Measurements from ENCODE around the gene ARID3A. TPM values are rescaled to one million over a fixed set of nuclear protein-coding genes. Genes with fewer than 3 reads are reported as not detected.
A peak's percentile ranks its signal among the peaks of the same experiment; 100 is the strongest.

Gene ARID3A
- total RNA-seq, 2 donors from 2014 or later: 121 to 124 TPM

DNA sequence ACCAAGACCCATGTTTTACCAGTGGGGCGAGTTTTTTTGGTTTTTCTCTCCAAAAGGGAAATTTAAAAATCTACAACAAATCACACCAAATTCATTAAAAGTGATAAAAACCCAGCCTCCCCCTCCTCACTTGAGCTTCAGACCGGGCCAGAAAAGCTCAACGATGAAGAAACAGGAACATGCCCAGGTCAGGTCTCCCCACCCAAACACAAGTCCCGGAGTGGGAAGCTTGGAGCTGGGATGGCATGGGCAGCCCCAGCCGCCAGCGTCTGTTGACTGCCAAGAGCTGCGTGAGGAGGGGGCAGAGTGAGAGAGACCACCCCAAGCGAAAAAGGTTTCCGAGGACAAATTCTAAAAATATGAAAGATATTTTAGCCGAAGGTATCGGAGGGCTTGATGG is 28.8 kb upstream of the ARID3A start:
- DNase-seq: no peak
- H3K36me3 Mint-ChIP-seq (ENCODE audit: low read depth): peaks cover 19% of the 10 kb centered on the region
- Histone ChIP-seq H3K9me3 (ENCODE audit: control insufficient read depth, low read length) (no peaks in the 10 kb centered on the region), H3K4me3 (ENCODE audit: low read length) (no peak overlapping the region), H3K27ac (ENCODE audit: low read depth, low read length) (no peak overlapping the region), H3K36me3 (ENCODE audit: control insufficient read depth, insufficient read depth, low read length) (peaks cover 10% of the 10 kb centered on the region), H3K9ac (ENCODE audit: extremely low read depth, low read length, poor library complexity, severe bottlenecking) (no peak overlapping the region), H3K4me1 (ENCODE audit: control insufficient read depth, insufficient read depth, low read length) (no peaks in the 10 kb centered on the region), H3K27me3 (ENCODE audit: control insufficient read depth, insufficient read depth, low read length, poor library complexity, severe bottlenecking) (no peaks in the 10 kb centered on the region)
- peaks cover 2% of the 10 kb centered on the region for H3K4me1 Mint-ChIP-seq
- no peaks in the 10 kb centered on the region for H3K9me3 Mint-ChIP-seq
- WGBS, 2 experiments (ENCODE audit: insufficient coverage in 1 of 2, insufficient read length in 1 of 2): 89 to 100% methylated on average over 3 to 11 of the region's 11 CpGs
- no peak overlapping the region for H3K4me3 Mint-ChIP-seq
- TF ChIP-seq, protein P1, sequence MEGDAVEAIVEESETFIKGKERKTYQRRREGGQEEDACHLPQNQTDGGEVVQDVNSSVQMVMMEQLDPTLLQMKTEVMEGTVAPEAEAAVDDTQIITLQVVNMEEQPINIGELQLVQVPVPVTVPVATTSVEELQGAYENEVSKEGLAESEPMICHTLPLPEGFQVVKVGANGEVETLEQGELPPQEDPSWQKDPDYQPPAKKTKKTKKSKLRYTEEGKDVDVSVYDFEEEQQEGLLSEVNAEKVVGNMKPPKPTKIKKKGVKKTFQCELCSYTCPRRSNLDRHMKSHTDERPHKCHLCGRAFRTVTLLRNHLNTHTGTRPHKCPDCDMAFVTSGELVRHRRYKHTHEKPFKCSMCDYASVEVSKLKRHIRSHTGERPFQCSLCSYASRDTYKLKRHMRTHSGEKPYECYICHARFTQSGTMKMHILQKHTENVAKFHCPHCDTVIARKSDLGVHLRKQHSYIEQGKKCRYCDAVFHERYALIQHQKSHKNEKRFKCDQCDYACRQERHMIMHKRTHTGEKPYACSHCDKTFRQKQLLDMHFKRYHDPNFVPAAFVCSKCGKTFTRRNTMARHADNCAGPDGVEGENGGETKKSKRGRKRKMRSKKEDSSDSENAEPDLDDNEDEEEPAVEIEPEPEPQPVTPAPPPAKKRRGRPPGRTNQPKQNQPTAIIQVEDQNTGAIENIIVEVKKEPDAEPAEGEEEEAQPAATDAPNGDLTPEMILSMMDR (conservative IDR thresholded peaks at IDR 0.05): no peak
- no peaks in the 10 kb centered on the region for H3K27me3 Mint-ChIP-seq (ENCODE audit: insufficient read depth)
- no peak overlapping the region for H3K27ac Mint-ChIP-seq

GRCh38 chr19:897442-898039 is 28.3 kb upstream of the ARID3A start:
- Mint-ChIP-seq H3K36me3 (ENCODE audit: low read depth) (peaks cover 21% of the 10 kb centered on the region), H3K27me3 (ENCODE audit: insufficient read depth) (no peaks in the 10 kb centered on the region), H3K4me3 (no peak overlapping the region), H3K4me1 (peaks cover 2% of the 10 kb centered on the region), H3K27ac (peak overlapping the region; percentile 35), H3K9me3 (no peaks in the 10 kb centered on the region)
- no peak overlapping the region for H3K9ac ChIP-seq (ENCODE audit: extremely low read depth, low read length, poor library complexity, severe bottlenecking)
- WGBS, 2 experiments (ENCODE audit: insufficient coverage in 1 of 2, insufficient read length in 1 of 2): 89 to 95% methylated on average over 10 to 26 of the region's 26 CpGs
- H3K9me3 ChIP-seq (ENCODE audit: control insufficient read depth, low read length): no peaks in the 10 kb centered on the region
- H3K27me3 ChIP-seq (ENCODE audit: control insufficient read depth, insufficient read depth, low read length, poor library complexity, severe bottlenecking): no peaks in the 10 kb centered on the region
- peak; percentile 85 for DNase-seq
- no peaks in the 10 kb centered on the region for H3K4me1 ChIP-seq (ENCODE audit: control insufficient read depth, insufficient read depth, low read length)
- H3K27ac ChIP-seq (ENCODE audit: low read depth, low read length): no peak overlapping the region
- H3K36me3 ChIP-seq (ENCODE audit: control insufficient read depth, insufficient read depth, low read length): peaks cover 15% of the 10 kb centered on the region
- TF ChIP-seq, protein P1 (conservative IDR thresholded peaks at IDR 0.05): peak; percentile 59
- no peak overlapping the region for H3K4me3 ChIP-seq (ENCODE audit: low read length)

- DNase-seq: peak; percentile 68
- 82 to 93% methylated on average over 16 to 19 of the region's 20 CpGs for WGBS, 2 experiments (ENCODE audit: insufficient coverage in 1 of 2, insufficient read length in 1 of 2)
- no peaks in the 10 kb centered on the region for H3K27me3 ChIP-seq (ENCODE audit: control insufficient read depth, insufficient read depth, low read length, poor library complexity, severe bottlenecking)
- H3K4me1 Mint-ChIP-seq: peaks cover 2% of the 10 kb centered on the region
- H3K27me3 Mint-ChIP-seq (ENCODE audit: insufficient read depth): no peaks in the 10 kb centered on the region
- no peaks in the 10 kb centered on the region for H3K9me3 ChIP-seq (ENCODE audit: control insufficient read depth, low read length)
- no peak overlapping the region for H3K27ac Mint-ChIP-seq
- no peak overlapping the region for H3K4me3 ChIP-seq (ENCODE audit: low read length)
- H3K4me1 ChIP-seq (ENCODE audit: control insufficient read depth, insufficient read depth, low read length): no peaks in the 10 kb centered on the region
- H3K9ac ChIP-seq (ENCODE audit: extremely low read depth, low read length, poor library complexity, severe bottlenecking): no peak overlapping the region
- peaks cover 23% of the 10 kb centered on the region for H3K36me3 Mint-ChIP-seq (ENCODE audit: low read depth)
- no peak overlapping the region for H3K4me3 Mint-ChIP-seq
- no peaks in the 10 kb centered on the region for H3K9me3 Mint-ChIP-seq
- peak overlapping the region; percentile 63 for H3K27ac ChIP-seq (ENCODE audit: low read depth, low read length)
- peaks cover 20% of the 10 kb centered on the region for H3K36me3 ChIP-seq (ENCODE audit: control insufficient read depth, insufficient read depth, low read length)
- TF ChIP-seq, protein P1 (conservative IDR thresholded peaks at IDR 0.05): no peak
Measured at GRCh38 chr19:898663-899062, 27.2 kb upstream of the ARID3A start.

Measured in endodermal cell (in vitro differentiated cells).